ENCODE results near the gene TRABD. TPM values are rescaled to one million over a fixed set of nuclear protein-coding genes. Genes with fewer than 3 reads are reported as not detected.

Gene TRABD
- total RNA-seq, 3 donors from 2014 or later: 17.3 to 35.7 (median 28.2) TPM

GRCh38 chr22:50173983-50174355, 11.7 kb upstream of the TRABD start:
- no peaks in the 10 kb centered on the region for H3K36me3 ChIP-seq
- no peak overlapping the region for H3K4me3 ChIP-seq
- no peaks in the 10 kb centered on the region for H3K27me3 ChIP-seq
- no peaks in the 10 kb centered on the region for H3K4me1 ChIP-seq
- H3K27ac ChIP-seq: no peak overlapping the region
- no peaks in the 10 kb centered on the region for H3K9me3 ChIP-seq
- no peak for DNase-seq (ENCODE audit: low spot score in 2 of 2)
- TF ChIP-seq CTCF (IDR thresholded peaks at IDR 0.05) (no peak), POLR2AphosphoS5 (IDR thresholded peaks at IDR 0.05) (no peak), POLR2A (IDR thresholded peaks at IDR 0.05) (no peak)
- intact Hi-C loops (cut with DNase I; ENCODE audit: low total_unique reads): no loop called here

- no peaks in the 10 kb centered on the region for H3K4me1 ChIP-seq
- no peak for TF ChIP-seq POLR2AphosphoS5 (IDR thresholded peaks at IDR 0.05)
- no peak for TF ChIP-seq CTCF (IDR thresholded peaks at IDR 0.05)
- no peak for TF ChIP-seq POLR2A (IDR thresholded peaks at IDR 0.05)
- no peak for DNase-seq (ENCODE audit: low spot score in 2 of 2)
- intact Hi-C loops (cut with DNase I; ENCODE audit: low total_unique reads): no loop called here
- no peaks in the 10 kb centered on the region for H3K36me3 ChIP-seq
- H3K27ac ChIP-seq: no peak overlapping the region
- no peaks in the 10 kb centered on the region for H3K9me3 ChIP-seq
- H3K27me3 ChIP-seq: no peaks in the 10 kb centered on the region
- H3K4me3 ChIP-seq: no peak overlapping the region
Observed at GRCh38 chr22:50174382-50175190, 11.1 kb upstream of the TRABD start.

GRCh38 chr22:50175191-50175461, 10.6 kb upstream of the TRABD start:
- DNase-seq (ENCODE audit: low spot score in 2 of 2): no peak
- Histone ChIP-seq H3K4me3 (no peak overlapping the region), H3K36me3 (no peaks in the 10 kb centered on the region), H3K27me3 (no peaks in the 10 kb centered on the region), H3K9me3 (no peaks in the 10 kb centered on the region), H3K4me1 (no peaks in the 10 kb centered on the region), H3K27ac (no peak overlapping the region)
- intact Hi-C loops (cut with DNase I; ENCODE audit: low total_unique reads): no loop called here
- TF ChIP-seq POLR2AphosphoS5 (IDR thresholded peaks at IDR 0.05) (no peak), CTCF (IDR thresholded peaks at IDR 0.05) (no peak), POLR2A (IDR thresholded peaks at IDR 0.05) (no peak)

- no peaks in the 10 kb centered on the region for H3K4me1 ChIP-seq
- DNase-seq (ENCODE audit: low spot score in 2 of 2): no peak
- H3K4me3 ChIP-seq: no peak overlapping the region
- H3K9me3 ChIP-seq: no peaks in the 10 kb centered on the region
- intact Hi-C loops (cut with DNase I; ENCODE audit: low total_unique reads): no loop called here
- no peaks in the 10 kb centered on the region for H3K27me3 ChIP-seq
- H3K27ac ChIP-seq: no peak overlapping the region
- no peaks in the 10 kb centered on the region for H3K36me3 ChIP-seq
- TF ChIP-seq POLR2AphosphoS5 (IDR thresholded peaks at IDR 0.05) (no peak), POLR2A (IDR thresholded peaks at IDR 0.05) (no peak), CTCF (IDR thresholded peaks at IDR 0.05) (no peak)
Observed at GRCh38 chr22:50175921-50176849, 9.5 kb upstream of the TRABD start.

All from breast epithelium (tissue), 4 donors.